GM12878 (cell line): Measurements from ENCODE around the gene KRT6C.

Source experiments
- CBX5 ChIP-seq: sonication (generic); IDR thresholded peaks from 2 replicates; pipeline ENCODE4 v1.6.1; 2016; ENCODE audit warnings: low read depth, moderate library complexity, mild to moderate bottlenecking, inconsistent platforms
- EZH2 ChIP-seq: IDR thresholded peaks from 2 replicates; pipeline ENCODE4 v1.6.1; 2012; ENCODE audit warnings: low read depth, mild to moderate bottlenecking, control low read depth, inconsistent platforms, low read length, borderline replicate concordance; ENCODE audit not compliant: control insufficient read depth
- JUNB ChIP-seq: IDR thresholded peaks from 2 replicates; pipeline ENCODE4 v1.6.1; 2016; ENCODE audit warnings: antibody characterized with exemption, mild to moderate bottlenecking
- NFIC ChIP-seq: IDR thresholded peaks from 2 replicates; pipeline ENCODE4 v1.6.1; 2012; ENCODE audit warnings: low read depth, mild to moderate bottlenecking, inconsistent platforms, low read length, moderate library complexity
- NR2C2 ChIP-seq: IDR thresholded peaks from 2 replicates; pipeline ENCODE4 v1.6.1; 2011; ENCODE audit warnings: borderline replicate concordance, low read depth; ENCODE audit not compliant: control insufficient read depth, insufficient read length
- POLR2A ChIP-seq: IDR thresholded peaks from 2 replicates; pipeline ENCODE4 v1.6.1; 2011; ENCODE audit warnings: low read depth, mild to moderate bottlenecking, low read length
- RAD51 ChIP-seq: fragments of 450-650 bp; IDR thresholded peaks from 2 replicates; pipeline ENCODE4 v1.6.1; 2016; ENCODE audit warnings: moderate library complexity, mild to moderate bottlenecking, inconsistent platforms
- SIN3A ChIP-seq: IDR thresholded peaks from 2 replicates; pipeline ENCODE4 v1.6.1; 2012; ENCODE audit warnings: low read depth, low read length, improper control_type of control experiment
- SUZ12 ChIP-seq: fragments of 200-600 bp; sonication (generic); IDR thresholded peaks from one replicate; pipeline ENCODE4 v1.6.1; 2018; ENCODE audit warnings: antibody characterized with exemption, mild to moderate bottlenecking; ENCODE audit not compliant: unreplicated experiment
- ZNF274 ChIP-seq: IDR thresholded peaks from one replicate; pipeline ENCODE4 v1.8.0; 2011; ENCODE audit not compliant: insufficient read length, insufficient read depth
- TF ChIP-seq, protein P1 (sequence below): IDR thresholded peaks from 2 replicates; pipeline ENCODE4 v1.6.1; 2011; ENCODE audit warnings: low read depth, mild to moderate bottlenecking, low read length, moderate library complexity, borderline replicate concordance; ENCODE audit errors: extremely low read depth
- TF ChIP-seq, protein P2 (sequence below), 3 experiments: IDR thresholded peaks in 2 of 3; conservative IDR thresholded peaks in 1 of 3; 2 replicates each; pipeline ENCODE4 v1.5.1; 2011; ENCODE audit warnings: low read depth in 3 of 3, low read length in 3 of 3, mild to moderate bottlenecking in 3 of 3, control low read depth in 2 of 3, moderate library complexity in 2 of 3, inconsistent platforms in 1 of 3, mixed read lengths in 1 of 3; ENCODE audit not compliant: control insufficient read depth in 2 of 3, insufficient read depth in 1 of 3; ENCODE audit errors: extremely low read depth in 1 of 3
- TF ChIP-seq, protein P3 (sequence below): IDR thresholded peaks from 2 replicates; pipeline ENCODE4 v1.6.1; 2011; ENCODE audit warnings: low read depth, low read length, improper control_type of control experiment, borderline replicate concordance

DNA sequence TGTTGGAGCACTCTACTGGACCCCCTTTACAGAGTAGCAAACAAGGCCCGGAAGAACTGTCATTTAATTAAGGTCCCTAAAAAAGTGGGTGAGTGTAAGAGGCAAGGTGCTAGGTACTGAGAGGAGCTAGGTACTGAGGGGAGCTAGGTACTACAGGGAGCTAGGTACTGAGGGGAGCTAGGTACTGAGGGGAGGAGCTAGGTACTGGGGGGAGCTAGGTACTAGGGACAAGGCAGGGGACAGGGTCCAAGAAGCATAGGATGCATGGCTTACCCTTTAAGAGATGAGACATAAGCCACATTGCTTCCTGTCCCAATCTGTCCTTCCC lies 41.7 kb upstream of the KRT6C start:
- TF ChIP-seq EZH2 (no peak), ZNF274 (no peak), NR2C2 (no peak), CBX5 (no peak), RAD51 (no peak), SUZ12 (no peak), SIN3A (no peak), JUNB (no peak), POLR2A (no peak), NFIC (no peak)
- TF ChIP-seq, protein P1, sequence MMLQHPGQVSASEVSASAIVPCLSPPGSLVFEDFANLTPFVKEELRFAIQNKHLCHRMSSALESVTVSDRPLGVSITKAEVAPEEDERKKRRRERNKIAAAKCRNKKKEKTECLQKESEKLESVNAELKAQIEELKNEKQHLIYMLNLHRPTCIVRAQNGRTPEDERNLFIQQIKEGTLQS: no peak
- TF ChIP-seq, protein P2, sequence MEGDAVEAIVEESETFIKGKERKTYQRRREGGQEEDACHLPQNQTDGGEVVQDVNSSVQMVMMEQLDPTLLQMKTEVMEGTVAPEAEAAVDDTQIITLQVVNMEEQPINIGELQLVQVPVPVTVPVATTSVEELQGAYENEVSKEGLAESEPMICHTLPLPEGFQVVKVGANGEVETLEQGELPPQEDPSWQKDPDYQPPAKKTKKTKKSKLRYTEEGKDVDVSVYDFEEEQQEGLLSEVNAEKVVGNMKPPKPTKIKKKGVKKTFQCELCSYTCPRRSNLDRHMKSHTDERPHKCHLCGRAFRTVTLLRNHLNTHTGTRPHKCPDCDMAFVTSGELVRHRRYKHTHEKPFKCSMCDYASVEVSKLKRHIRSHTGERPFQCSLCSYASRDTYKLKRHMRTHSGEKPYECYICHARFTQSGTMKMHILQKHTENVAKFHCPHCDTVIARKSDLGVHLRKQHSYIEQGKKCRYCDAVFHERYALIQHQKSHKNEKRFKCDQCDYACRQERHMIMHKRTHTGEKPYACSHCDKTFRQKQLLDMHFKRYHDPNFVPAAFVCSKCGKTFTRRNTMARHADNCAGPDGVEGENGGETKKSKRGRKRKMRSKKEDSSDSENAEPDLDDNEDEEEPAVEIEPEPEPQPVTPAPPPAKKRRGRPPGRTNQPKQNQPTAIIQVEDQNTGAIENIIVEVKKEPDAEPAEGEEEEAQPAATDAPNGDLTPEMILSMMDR (IDR thresholded peaks at IDR 0.05 in 2 of 3, conservative IDR thresholded peaks at IDR 0.05 in 1 of 3; ENCODE audit: control insufficient read depth in 2 of 3, extremely low read depth in 1 of 3, insufficient read depth in 1 of 3, low read depth in 3 of 3, low read length in 3 of 3): no peak
- TF ChIP-seq, protein P3, sequence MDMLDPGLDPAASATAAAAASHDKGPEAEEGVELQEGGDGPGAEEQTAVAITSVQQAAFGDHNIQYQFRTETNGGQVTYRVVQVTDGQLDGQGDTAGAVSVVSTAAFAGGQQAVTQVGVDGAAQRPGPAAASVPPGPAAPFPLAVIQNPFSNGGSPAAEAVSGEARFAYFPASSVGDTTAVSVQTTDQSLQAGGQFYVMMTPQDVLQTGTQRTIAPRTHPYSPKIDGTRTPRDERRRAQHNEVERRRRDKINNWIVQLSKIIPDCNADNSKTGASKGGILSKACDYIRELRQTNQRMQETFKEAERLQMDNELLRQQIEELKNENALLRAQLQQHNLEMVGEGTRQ: no peak
